H1 (cell line): ENCODE results near the gene METTL25B. TPM values are rescaled to one million over a fixed set of nuclear protein-coding genes. Genes with fewer than 3 reads are reported as not detected.

ENCODE experiments used
- CTCF ChIA-PET: fragments of 300-600 bp; sonication (Branson Sonifier 250); formaldehyde crosslinking; loops from one replicate; lab custom pipeline; 2021; ENCODE audit not compliant: partially characterized antibody; lab: Charles Lee
- POLR2A ChIA-PET: fragments of 300-600 bp; sonication (Branson Sonifier 250); formaldehyde crosslinking; loops from one replicate; lab custom pipeline; 2021; ENCODE audit warnings: inconsistent platforms; ENCODE audit not compliant: partially characterized antibody; lab: Charles Lee
- DNase-seq, 2 experiments: peaks; one replicate each; pipeline versions ENCODE4 v3.0.0 to v3.0.0-alpha.2; 2010 to 2022; ENCODE audit warnings: low spot score in 2 of 2, low read depth in 1 of 2, mixed read lengths in 1 of 2
- FAIRE-seq: peaks from 2 replicates; lab custom pipeline; 2011; peaks lifted over from hg19 to GRCh38; lab: Jason Lieb, UNC
- H2AFZ ChIP-seq: 2 replicates; pipeline ENCODE4 v1.8.1; 2012; ENCODE audit warnings: low read length, inconsistent platforms
- H2AK5ac ChIP-seq: 2 replicates; pipeline ENCODE4 v1.6.1; 2013; ENCODE audit warnings: low read depth, low read length
- H2BK120ac ChIP-seq: replicated peaks from 2 replicates; pipeline ENCODE3; 2013; ENCODE audit warnings: low read depth, low read length, inconsistent platforms
- H2BK12ac ChIP-seq: 2 replicates; pipeline ENCODE4 v1.6.1; 2013; ENCODE audit warnings: low read depth, low read length
- H2BK15ac ChIP-seq: 2 replicates; pipeline ENCODE4 v1.6.1; 2013; ENCODE audit warnings: low read length
- H2BK20ac ChIP-seq: 2 replicates; pipeline ENCODE4 v1.6.1; 2013; ENCODE audit warnings: low read length
- H2BK5ac ChIP-seq: 2 replicates; pipeline ENCODE4 v1.6.1; 2013; ENCODE audit warnings: low read depth, low read length
- H3K14ac ChIP-seq: 2 replicates; pipeline ENCODE4 v1.6.1; 2013; ENCODE audit warnings: inconsistent platforms; ENCODE audit not compliant: insufficient read length
- H3K18ac ChIP-seq: 2 replicates; pipeline ENCODE4 v1.6.1; 2013; ENCODE audit warnings: low read length; ENCODE audit errors: extremely low read depth
- H3K23ac ChIP-seq: 2 replicates; pipeline ENCODE4 v1.6.1; 2013; ENCODE audit warnings: inconsistent platforms; ENCODE audit not compliant: insufficient read length
- H3K23me2 ChIP-seq: 2 replicates; pipeline ENCODE4 v1.6.1; 2013; ENCODE audit warnings: low read depth, low read length
- H3K27ac ChIP-seq: 2 replicates; pipeline ENCODE4 v1.6.1; 2011; ENCODE audit warnings: low read depth, low read length, inconsistent platforms
- H3K27me3 ChIP-seq, 4 experiments: replicated peaks in 1 of 4; 1 replicate in 1 of 4; 2 replicates in 3 of 4; pipeline versions ENCODE4 v1.6.1 to v1.8.1; 2011 to 2013; ENCODE audit warnings: low read length in 3 of 4, mild to moderate bottlenecking in 3 of 4, inconsistent platforms in 2 of 4, mixed read lengths in 2 of 4, moderate library complexity in 1 of 4; ENCODE audit not compliant: control insufficient read depth in 3 of 4, insufficient read depth in 3 of 4; ENCODE audit errors: extremely low read depth in 1 of 4
- H3K36me3 ChIP-seq, 4 experiments: 2 replicates each; pipeline versions ENCODE4 v1.6.1 to v1.8.1; 2011 to 2013; ENCODE audit warnings: mild to moderate bottlenecking in 4 of 4, low read length in 3 of 4, moderate library complexity in 2 of 4, control low read depth in 1 of 4, inconsistent platforms in 1 of 4; ENCODE audit not compliant: insufficient read depth in 4 of 4, control insufficient read depth in 2 of 4
- H3K4ac ChIP-seq: replicated peaks from 2 replicates; pipeline ENCODE3; 2013; ENCODE audit warnings: low read length, low read depth, mixed read lengths, inconsistent platforms; ENCODE audit not compliant: insufficient read length
- H3K4me1 ChIP-seq, 4 experiments: replicated peaks in 1 of 4; 1 replicate in 1 of 4; 2 replicates in 3 of 4; pipeline versions ENCODE4 v1.6.1 to v1.8.1; 2011 to 2013; ENCODE audit warnings: low read length in 3 of 4, inconsistent platforms in 2 of 4, mixed read lengths in 1 of 4; ENCODE audit not compliant: insufficient read depth in 4 of 4, control insufficient read depth in 3 of 4
- H3K4me2 ChIP-seq, 2 experiments: 2 replicates each; pipeline versions ENCODE4 v1.6.1 to v1.8.1; 2011 to 2013; ENCODE audit warnings: low read depth in 2 of 2, low read length in 2 of 2, control low read depth in 1 of 2, inconsistent platforms in 1 of 2, mild to moderate bottlenecking in 1 of 2; ENCODE audit not compliant: insufficient read depth in 1 of 2
- H3K4me3 ChIP-seq, 4 experiments: fragments of 200-600, 300-600 bp in 1 of 4; sonication (generic), shearing (Covaris generic), sonication (Bioruptor Twin) in 1 of 4; 2 replicates each; pipeline versions ENCODE4 v1.5.1 to v1.8.1; 2011 to 2016; ENCODE audit warnings: low read length in 4 of 4, low read depth in 3 of 4, control low read depth in 2 of 4, inconsistent platforms in 2 of 4, mild to moderate bottlenecking in 2 of 4, mixed read lengths in 1 of 4, moderate library complexity in 1 of 4; ENCODE audit not compliant: insufficient read depth in 2 of 4; ENCODE audit errors: extremely low read depth in 1 of 4
- H3K56ac ChIP-seq: replicated peaks from 2 replicates; pipeline ENCODE3; 2013; ENCODE audit warnings: low read depth, mild to moderate bottlenecking, mixed read lengths, low read length, inconsistent platforms; ENCODE audit not compliant: insufficient read length
- H3K79me1 ChIP-seq: 2 replicates; pipeline ENCODE4 v1.6.1; 2013; ENCODE audit warnings: low read depth, low read length, control low read depth
- H3K79me2 ChIP-seq, 2 experiments: 2 replicates each; pipeline versions ENCODE4 v1.6.1 to v1.8.1; 2012 to 2013; ENCODE audit warnings: low read length in 2 of 2, mild to moderate bottlenecking in 2 of 2, inconsistent platforms in 1 of 2; ENCODE audit not compliant: insufficient read depth in 2 of 2, control insufficient read depth in 1 of 2
- H3K9ac ChIP-seq, 4 experiments: replicated peaks in 1 of 4; 1 replicate in 1 of 4; 2 replicates in 3 of 4; pipeline versions ENCODE4 v1.6.1 to v1.8.1; 2011 to 2013; ENCODE audit warnings: low read depth in 3 of 4, low read length in 3 of 4, control low read depth in 2 of 4, mild to moderate bottlenecking in 2 of 4, moderate library complexity in 2 of 4, inconsistent platforms in 1 of 4; ENCODE audit errors: extremely low read depth in 1 of 4
- H3K9me3 ChIP-seq, 2 experiments: 2 replicates each; pipeline versions ENCODE4 v1.6.1 to v1.8.1; 2012 to 2013; ENCODE audit warnings: mild to moderate bottlenecking in 2 of 2, moderate library complexity in 2 of 2, control low read depth in 1 of 2, inconsistent platforms in 1 of 2, low read depth in 1 of 2, low read length in 1 of 2, mixed read lengths in 1 of 2; ENCODE audit not compliant: insufficient read depth in 2 of 2
- H4K20me1 ChIP-seq, 2 experiments: replicated peaks in 1 of 2; 2 replicates each; pipeline versions ENCODE3 to v1.8.1; 2011 to 2013; ENCODE audit warnings: inconsistent platforms in 2 of 2, low read length in 2 of 2, mild to moderate bottlenecking in 1 of 2; ENCODE audit not compliant: insufficient read depth in 2 of 2, control insufficient read depth in 1 of 2
- H4K5ac ChIP-seq: 2 replicates; pipeline ENCODE4 v1.6.1; 2013; ENCODE audit warnings: low read length, low read depth, mixed read lengths, inconsistent platforms; ENCODE audit not compliant: insufficient read length
- H4K8ac ChIP-seq: 2 replicates; pipeline ENCODE4 v1.8.0; 2013; ENCODE audit warnings: mild to moderate bottlenecking, moderate library complexity, low read length, inconsistent platforms; ENCODE audit not compliant: insufficient read depth; ENCODE audit errors: extremely low read depth
- H4K91ac ChIP-seq: replicated peaks from 2 replicates; pipeline ENCODE3; 2013; ENCODE audit warnings: low read length, mixed read lengths, inconsistent platforms; ENCODE audit not compliant: insufficient read length
- BCL11A ChIP-seq, 2 experiments: IDR thresholded peaks; one replicate each; pipeline ENCODE4 v1.6.1; 2011; ENCODE audit warnings: low read depth in 2 of 2, low read length in 2 of 2, mild to moderate bottlenecking in 2 of 2
- CEBPB ChIP-seq: IDR thresholded peaks from 2 replicates; pipeline ENCODE4 v1.6.1; 2012; ENCODE audit warnings: low read depth, low read length
- EZH2 ChIP-seq: fragments of 200-600 bp; sonication (generic); IDR thresholded peaks from 2 replicates; pipeline ENCODE4 v1.7.1; 2012; ENCODE audit warnings: low read depth, mild to moderate bottlenecking, moderate library complexity, low read length, inconsistent platforms; ENCODE audit not compliant: severe bottlenecking
- JUND ChIP-seq: IDR thresholded peaks from 2 replicates; pipeline ENCODE4 v1.6.1; 2011; ENCODE audit warnings: mild to moderate bottlenecking, improper control_type of control experiment, low read length
- KDM1A ChIP-seq: fragments of 200-600, 300-600 bp; sonication (generic); IDR thresholded peaks from 2 replicates; pipeline ENCODE4 v1.7.1; 2016; ENCODE audit warnings: mild to moderate bottlenecking, low read length, borderline replicate concordance
- KDM5A ChIP-seq: fragments of 200-600 bp; IDR thresholded peaks from 2 replicates; pipeline ENCODE4 v1.7.1; 2012; ENCODE audit warnings: mild to moderate bottlenecking, low read length, inconsistent platforms, mixed read lengths
- PHF8 ChIP-seq: fragments of 200-600 bp; sonication (generic); conservative IDR thresholded peaks from 2 replicates; pipeline ENCODE4 v1.7.1; 2012; ENCODE audit warnings: low read depth, mild to moderate bottlenecking, inconsistent platforms, low read length, moderate library complexity
- POU5F1 ChIP-seq: IDR thresholded peaks from 2 replicates; pipeline ENCODE4 v1.6.1; 2011; ENCODE audit warnings: low read depth, mild to moderate bottlenecking, low read length, moderate library complexity
- RFX5 ChIP-seq: IDR thresholded peaks from 2 replicates; pipeline ENCODE4 v1.6.1; 2011; ENCODE audit warnings: low read depth, low read length, improper control_type of control experiment, borderline replicate concordance
- SP4 ChIP-seq: IDR thresholded peaks from 2 replicates; pipeline ENCODE4 v1.6.1; 2012; ENCODE audit warnings: low read length, inconsistent platforms
- WGBS, 2 experiments: shearing (Covaris generic) in 1 of 2; methylation state at CpG; one replicate each; pipeline versions ENCODE4 v1.1.6 to v1.1.7; 2013 to 2015; ENCODE audit warnings: low lambda C conversion rate in 2 of 2, mixed read lengths in 2 of 2, inconsistent platforms in 1 of 2, low coverage in 1 of 2, missing lambda C conversion rate in 1 of 2; ENCODE audit not compliant: insufficient replicate concordance in 2 of 2, insufficient coverage in 1 of 2, insufficient read length in 1 of 2; ENCODE audit errors: extremely low coverage in 1 of 2, missing lambda C conversion rate in 1 of 2; 5-methylcytosine and 5-hydroxymethylcytosine counted together
- polyA plus RNA-seq, 7 experiments: library from polyadenylated mRNA; depleted of rRNA in 3 of 7; stranded (reverse) in 5 of 7; unstranded in 2 of 7; fragments of >200 nt in 5 of 7; fragments of 200-250 nt in 2 of 7; gene quantifications; 1 replicate in 5 of 7; 2 replicates in 1 of 7; 4 replicates in 1 of 7; pipeline versions ENCODE4 v1.2.1 to v1.2.3, GENCODE V29; 2011 to 2013; ENCODE audit warnings: missing spikeins in 2 of 7, mixed read lengths in 2 of 7
- total RNA-seq: library from RNA; stranded (reverse); fragmentation: NEBNext Ultra II Directional; extraction: Animal tissue kit (Norgen Biotek cat#: 25700); gene quantifications from 2 replicates; pipeline ENCODE4 v1.2.1, GENCODE V29; 2021

The METTL25B gene
- total and polyA plus RNA-seq, 2 of the 8 experiments (the other 6 are each of a cell fraction or from before 2014, with no cell fraction given) = 28.4 to 30.1 TPM

DNA sequence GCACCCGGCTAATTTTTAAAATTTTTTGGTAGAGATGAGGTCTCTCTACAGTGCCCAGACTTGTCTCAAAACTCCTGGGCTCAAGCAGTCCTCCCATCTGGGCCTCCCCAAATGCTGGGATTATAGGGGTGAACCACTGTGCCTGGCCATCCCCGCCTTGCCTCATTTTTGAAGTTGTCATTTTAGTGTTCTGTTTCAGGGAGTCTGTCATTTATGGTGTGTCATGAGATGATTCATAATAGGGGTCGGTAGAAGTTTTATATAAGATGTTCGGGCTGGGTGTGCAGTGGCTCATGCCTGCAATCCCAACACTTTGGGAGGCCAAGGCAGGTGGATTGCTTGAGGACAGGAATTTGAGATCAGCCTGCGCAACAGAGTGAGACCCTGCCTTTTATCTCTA is 47.5 kb downstream of the METTL25B start:
- Histone ChIP-seq H3K36me3 (peaks cover 0 to 12% (median 2%) of the 10 kb centered on the region in 4 experiments; a peak in 3 of 8 replicates), H4K8ac (no peak overlapping the region), H3K27ac (no peak overlapping the region), H3K4me3 (no peak overlapping the region), H2BK15ac (no peak overlapping the region), H3K79me1 (peaks cover 14% of the 10 kb centered on the region), H3K9me3 (no peaks in the 10 kb centered on the region), H2BK20ac (no peak overlapping the region), H3K56ac (no peak overlapping the region), H3K9ac (no peak overlapping the region), H3K79me2 (peaks cover 20 to 87% of the 10 kb centered on the region in 2 experiments), H3K4me2 (no peak overlapping the region), H4K20me1 (peaks cover 10 to 14% of the 10 kb centered on the region in 2 experiments), H2AFZ (no peak overlapping the region), H2BK120ac (no peak overlapping the region), H3K18ac (no peak overlapping the region), H2BK12ac (no peak overlapping the region), H4K5ac (no peak overlapping the region), H3K4ac (no peak overlapping the region), H2BK5ac (no peak overlapping the region), H3K14ac (no peak overlapping the region), H3K27me3 (no peaks in the 10 kb centered on the region), H2AK5ac (no peak overlapping the region), H4K91ac (no peak overlapping the region), H3K23me2 (no peaks in the 10 kb centered on the region), H3K23ac (no peak overlapping the region), H3K4me1 (no peaks in the 10 kb centered on the region)
- 97% methylated on average over 5 of the region's 5 CpGs; no CpG with 5 or more reads in 1 of the 2 experiments for WGBS, 2 experiments
- TF ChIP-seq KDM1A (no peak), POU5F1 (no peak), RFX5 (no peak), BCL11A (IDR thresholded peaks at IDR 0.05; ENCODE audit: low read depth in 2 of 2, low read length in 2 of 2) (no peak), KDM5A (no peak), JUND (no peak), PHF8 (no peak), SP4 (no peak), EZH2 (no peak), CEBPB (no peak)
- POLR2A ChIA-PET = interaction anchor here (0.7 to 1.8 kb wide), 3 partner anchors 10 to 115 kb away, joined by 3 to 5 read pairs (median 4); partner anchors contain the start of gene HDGF
- no peak for DNase-seq
- CTCF ChIA-PET = interaction anchor here (1.4 to 4.8 kb wide), 4 partner anchors 16 to 86 kb away, joined by 3 to 20 read pairs (median 4); no protein-coding TSS in a partner anchor
- no peak for FAIRE-seq
